ENCODE results near the gene ATP2A1.

- TF ChIP-seq CTCF (IDR thresholded peaks at IDR 0.05) (no peak), POLR2A (IDR thresholded peaks at IDR 0.05) (no peak)
Measured at GRCh38 chr16:28880955-28881354, 2.7 kb downstream of the ATP2A1 start.
